Retinal pigment epithelial cell (primary cell): ENCODE results near the gene LAPTM5.

Source experiments
- DNase-seq: peaks from one replicate; pipeline ENCODE4 v3.0.0-alpha.2; 2010; ENCODE audit warnings: low read depth
- H3K4me3 ChIP-seq: 2 replicates; pipeline ENCODE4 v1.5.1; 2011; ENCODE audit warnings: mild to moderate bottlenecking, low read length, control low read depth, moderate library complexity
- TF ChIP-seq, protein P1 (sequence below): conservative IDR thresholded peaks from 2 replicates; pipeline ENCODE4 v1.5.1; 2011; ENCODE audit warnings: low read depth, low read length, control low read depth, inconsistent platforms

LAPTM5 gene

DNA sequence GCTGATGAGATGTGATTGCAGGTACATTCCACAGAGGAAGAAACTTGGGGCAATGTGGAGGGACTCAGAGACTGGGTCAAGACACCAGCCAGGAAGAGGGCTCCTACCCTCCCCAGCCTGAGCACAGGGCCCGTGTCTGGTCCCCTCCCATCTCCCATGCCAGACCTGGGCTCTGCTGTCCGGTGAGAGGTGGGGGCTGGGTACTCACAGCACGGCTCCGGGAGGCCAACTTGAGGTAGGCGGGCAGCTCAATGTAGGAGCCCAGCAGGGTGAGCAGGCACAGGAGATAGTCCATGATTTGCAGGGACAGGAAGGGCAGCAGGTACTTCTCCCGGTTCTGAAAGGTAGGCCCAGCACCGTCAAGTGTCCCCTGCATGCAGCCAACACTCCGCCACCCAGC is 18.0 kb downstream of the LAPTM5 start:
- no peak overlapping the region for H3K4me3 ChIP-seq
- TF ChIP-seq, protein P1, sequence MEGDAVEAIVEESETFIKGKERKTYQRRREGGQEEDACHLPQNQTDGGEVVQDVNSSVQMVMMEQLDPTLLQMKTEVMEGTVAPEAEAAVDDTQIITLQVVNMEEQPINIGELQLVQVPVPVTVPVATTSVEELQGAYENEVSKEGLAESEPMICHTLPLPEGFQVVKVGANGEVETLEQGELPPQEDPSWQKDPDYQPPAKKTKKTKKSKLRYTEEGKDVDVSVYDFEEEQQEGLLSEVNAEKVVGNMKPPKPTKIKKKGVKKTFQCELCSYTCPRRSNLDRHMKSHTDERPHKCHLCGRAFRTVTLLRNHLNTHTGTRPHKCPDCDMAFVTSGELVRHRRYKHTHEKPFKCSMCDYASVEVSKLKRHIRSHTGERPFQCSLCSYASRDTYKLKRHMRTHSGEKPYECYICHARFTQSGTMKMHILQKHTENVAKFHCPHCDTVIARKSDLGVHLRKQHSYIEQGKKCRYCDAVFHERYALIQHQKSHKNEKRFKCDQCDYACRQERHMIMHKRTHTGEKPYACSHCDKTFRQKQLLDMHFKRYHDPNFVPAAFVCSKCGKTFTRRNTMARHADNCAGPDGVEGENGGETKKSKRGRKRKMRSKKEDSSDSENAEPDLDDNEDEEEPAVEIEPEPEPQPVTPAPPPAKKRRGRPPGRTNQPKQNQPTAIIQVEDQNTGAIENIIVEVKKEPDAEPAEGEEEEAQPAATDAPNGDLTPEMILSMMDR: no peak
- DNase-seq: no peak

DNA sequence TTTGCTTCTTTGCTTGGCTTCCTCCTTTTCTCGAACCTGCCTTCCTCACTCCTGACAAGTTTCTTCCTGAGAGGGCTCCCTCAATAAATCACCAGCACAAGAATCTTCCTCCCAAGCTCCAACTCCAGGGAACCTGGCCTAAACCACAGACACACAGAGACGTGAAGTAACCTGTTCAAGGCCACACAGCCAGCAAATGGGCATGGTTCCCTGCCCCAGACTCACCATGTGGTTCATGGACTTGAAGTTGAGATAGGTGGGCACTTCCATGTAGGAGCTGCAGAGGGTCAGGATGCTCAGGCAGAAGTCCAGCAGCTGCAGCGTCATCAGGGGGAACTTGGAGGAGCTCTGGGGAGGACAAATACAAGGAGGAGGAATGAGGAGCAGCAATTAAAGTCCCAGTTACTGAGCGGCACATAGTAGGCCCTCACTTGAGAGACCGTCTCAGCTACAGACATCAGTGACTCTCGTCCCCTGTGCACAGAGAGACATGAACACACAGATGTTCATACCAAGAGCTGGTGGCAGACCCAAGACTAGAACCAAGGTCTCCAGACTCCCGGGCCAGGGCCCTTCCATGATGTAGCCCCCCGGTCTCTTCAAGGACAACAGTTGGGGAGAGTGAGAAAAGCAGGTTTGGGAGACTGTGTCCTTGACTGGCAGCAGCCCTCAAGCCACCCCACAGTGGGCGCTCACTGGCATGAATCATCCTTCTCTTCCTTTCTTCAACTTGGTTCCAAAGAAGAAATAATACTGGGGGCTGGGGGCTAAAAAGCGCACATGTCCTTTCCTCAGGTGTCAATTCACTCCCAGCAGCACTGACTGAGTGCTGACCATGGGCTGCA is 18.6 kb downstream of the LAPTM5 start:
- TF ChIP-seq, protein P1: no peak
- no peak overlapping the region for H3K4me3 ChIP-seq
- no peak for DNase-seq

DNA sequence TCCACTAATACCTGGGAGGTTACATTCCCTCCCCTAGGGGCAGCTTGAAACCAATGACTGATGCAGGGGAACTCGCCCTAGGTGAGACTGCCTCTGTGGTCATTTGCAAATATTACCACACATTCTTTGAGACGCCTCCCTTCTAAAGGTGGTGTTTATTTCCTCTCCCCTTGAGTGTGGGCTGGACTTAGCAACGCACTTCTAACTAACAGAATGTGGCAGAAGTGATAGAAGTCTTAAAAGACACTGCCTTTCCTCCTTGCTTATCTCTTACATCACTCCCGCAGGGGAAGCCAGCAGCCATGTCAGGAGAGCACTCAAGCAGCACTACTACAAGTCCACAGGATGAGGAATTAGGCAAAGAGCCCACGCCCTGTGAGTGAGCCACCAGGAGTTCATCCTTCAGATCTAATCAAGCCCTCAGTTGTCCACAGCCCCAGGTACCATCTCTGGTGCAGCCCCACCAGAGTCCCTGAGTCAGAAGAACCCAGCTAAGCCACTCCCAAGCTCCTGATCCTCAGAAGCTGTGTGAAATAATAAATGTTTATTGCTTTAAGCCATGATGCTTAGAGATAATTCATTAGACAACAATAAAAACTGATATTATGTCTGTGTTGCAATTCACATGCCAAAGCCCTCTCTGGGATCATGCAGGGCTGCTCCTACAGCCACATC is 19.4 kb downstream of the LAPTM5 start:
- no peak overlapping the region for H3K4me3 ChIP-seq
- no peak for DNase-seq
- TF ChIP-seq, protein P1: no peak

GRCh38 chr1:30737357-30738039 is 20.1 kb downstream of the LAPTM5 start:
- DNase-seq: no peak
- H3K4me3 ChIP-seq: no peak overlapping the region
- TF ChIP-seq, protein P1: no peak

- H3K4me3 ChIP-seq: no peak overlapping the region
- DNase-seq: no peak
- TF ChIP-seq, protein P1: no peak
Measured at GRCh38 chr1:30735668-30736498, 21.7 kb downstream of the LAPTM5 start.

- TF ChIP-seq, protein P1: no peak
- no peak for DNase-seq
- no peak overlapping the region for H3K4me3 ChIP-seq
Measured at GRCh38 chr1:30735124-30735523, 22.4 kb downstream of the LAPTM5 start.
